ENCODE measurements around the gene AGAP2. TPM values are rescaled to one million over a fixed set of nuclear protein-coding genes. Genes with fewer than 3 reads are reported as not detected.

The AGAP2 gene
- total and polyA plus RNA-seq, 9 of the 15 experiments (the other 6 are each of a cell fraction or from before 2014, with no cell fraction given) = 0.04 to 0.77 (median 0.28) TPM; not detected in 1

GRCh38 chr12:57744777-57745484 lies 6.4 kb upstream of the AGAP2 start, which contains the start of gene TSPAN31 (continued):
- TF ChIP-seq, protein P1, sequence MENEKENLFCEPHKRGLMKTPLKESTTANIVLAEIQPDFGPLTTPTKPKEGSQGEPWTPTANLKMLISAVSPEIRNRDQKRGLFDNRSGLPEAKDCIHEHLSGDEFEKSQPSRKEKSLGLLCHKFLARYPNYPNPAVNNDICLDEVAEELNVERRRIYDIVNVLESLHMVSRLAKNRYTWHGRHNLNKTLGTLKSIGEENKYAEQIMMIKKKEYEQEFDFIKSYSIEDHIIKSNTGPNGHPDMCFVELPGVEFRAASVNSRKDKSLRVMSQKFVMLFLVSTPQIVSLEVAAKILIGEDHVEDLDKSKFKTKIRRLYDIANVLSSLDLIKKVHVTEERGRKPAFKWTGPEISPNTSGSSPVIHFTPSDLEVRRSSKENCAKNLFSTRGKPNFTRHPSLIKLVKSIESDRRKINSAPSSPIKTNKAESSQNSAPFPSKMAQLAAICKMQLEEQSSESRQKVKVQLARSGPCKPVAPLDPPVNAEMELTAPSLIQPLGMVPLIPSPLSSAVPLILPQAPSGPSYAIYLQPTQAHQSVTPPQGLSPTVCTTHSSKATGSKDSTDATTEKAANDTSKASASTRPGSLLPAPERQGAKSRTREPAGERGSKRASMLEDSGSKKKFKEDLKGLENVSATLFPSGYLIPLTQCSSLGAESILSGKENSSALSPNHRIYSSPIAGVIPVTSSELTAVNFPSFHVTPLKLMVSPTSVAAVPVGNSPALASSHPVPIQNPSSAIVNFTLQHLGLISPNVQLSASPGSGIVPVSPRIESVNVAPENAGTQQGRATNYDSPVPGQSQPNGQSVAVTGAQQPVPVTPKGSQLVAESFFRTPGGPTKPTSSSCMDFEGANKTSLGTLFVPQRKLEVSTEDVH (IDR thresholded peaks at IDR 0.05; ENCODE audit: low read depth, partially characterized antibody) = peak; percentile 39
- TF ChIP-seq XRCC5 (IDR thresholded peaks at IDR 0.05; ENCODE audit: low read depth, low read length) (no peak), ETV1 (tag; conservative IDR thresholded peaks at IDR 0.05; ENCODE audit: low read depth) (peak; percentile 76), SRSF7 (optimal IDR thresholded peaks at IDR 0.05; ENCODE audit: low read depth, low read length) (no peak), TRIM24 (IDR thresholded peaks at IDR 0.05) (0 out of 4 replicates have a peak, but pooled peaks of 1 of the 2 experiments have one; percentile 31), DNMT1 (IDR thresholded peaks at IDR 0.05) (peak; percentile 93; the same call in 1 of the 2 replicates), SRSF1 (IDR thresholded peaks at IDR 0.05; ENCODE audit: low read depth, low read length) (no peak), SRF (CRISPR knock-in tag; IDR thresholded peaks at IDR 0.05) (peak in 1 of 2 experiments; percentile 32; a peak in 2 of 4 replicates), RBM39 (optimal IDR thresholded peaks at IDR 0.05; ENCODE audit: low read depth, low read length) (peak; percentile 35), PPARD (CRISPR knock-in tag; IDR thresholded peaks at IDR 0.05) (no peak), SAP30 (IDR thresholded peaks at IDR 0.05; ENCODE audit: borderline replicate concordance, insufficient read depth, low read depth, low read length, poor library complexity, severe bottlenecking) (no peak), SIN3A (IDR thresholded peaks at IDR 0.05; ENCODE audit: borderline replicate concordance in 2 of 2, control insufficient read depth in 1 of 2, low read depth in 2 of 2, low read length in 2 of 2) (peak in 1 of 2 experiments; percentile 16; a peak in 2 of 4 replicates), ZNF444 (CRISPR knock-in tag; IDR thresholded peaks at IDR 0.05) (0 out of 2 replicates have a peak, but pooled peaks have one; percentile 5), DIDO1 (tag; IDR thresholded peaks at IDR 0.05; ENCODE audit: low read depth) (no peak), POLR2A (conservative IDR thresholded peaks at IDR 0.05) (peak; percentile 85), ELF1 (tag; IDR thresholded peaks at IDR 0.05) (peak; percentile 79)
- TF ChIP-seq, protein P2, sequence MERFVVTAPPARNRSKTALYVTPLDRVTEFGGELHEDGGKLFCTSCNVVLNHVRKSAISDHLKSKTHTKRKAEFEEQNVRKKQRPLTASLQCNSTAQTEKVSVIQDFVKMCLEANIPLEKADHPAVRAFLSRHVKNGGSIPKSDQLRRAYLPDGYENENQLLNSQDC (CRISPR knock-in tag; IDR thresholded peaks at IDR 0.05) = no peak
- TF ChIP-seq, protein P3, sequence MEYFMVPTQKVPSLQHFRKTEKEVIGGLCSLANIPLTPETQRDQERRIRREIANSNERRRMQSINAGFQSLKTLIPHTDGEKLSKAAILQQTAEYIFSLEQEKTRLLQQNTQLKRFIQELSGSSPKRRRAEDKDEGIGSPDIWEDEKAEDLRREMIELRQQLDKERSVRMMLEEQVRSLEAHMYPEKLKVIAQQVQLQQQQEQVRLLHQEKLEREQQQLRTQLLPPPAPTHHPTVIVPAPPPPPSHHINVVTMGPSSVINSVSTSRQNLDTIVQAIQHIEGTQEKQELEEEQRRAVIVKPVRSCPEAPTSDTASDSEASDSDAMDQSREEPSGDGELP (CRISPR knock-in tag; IDR thresholded peaks at IDR 0.05; ENCODE audit: borderline replicate concordance) = peak; percentile 64; the same call in 1 of the 2 replicates
- TF ChIP-seq, protein P4, sequence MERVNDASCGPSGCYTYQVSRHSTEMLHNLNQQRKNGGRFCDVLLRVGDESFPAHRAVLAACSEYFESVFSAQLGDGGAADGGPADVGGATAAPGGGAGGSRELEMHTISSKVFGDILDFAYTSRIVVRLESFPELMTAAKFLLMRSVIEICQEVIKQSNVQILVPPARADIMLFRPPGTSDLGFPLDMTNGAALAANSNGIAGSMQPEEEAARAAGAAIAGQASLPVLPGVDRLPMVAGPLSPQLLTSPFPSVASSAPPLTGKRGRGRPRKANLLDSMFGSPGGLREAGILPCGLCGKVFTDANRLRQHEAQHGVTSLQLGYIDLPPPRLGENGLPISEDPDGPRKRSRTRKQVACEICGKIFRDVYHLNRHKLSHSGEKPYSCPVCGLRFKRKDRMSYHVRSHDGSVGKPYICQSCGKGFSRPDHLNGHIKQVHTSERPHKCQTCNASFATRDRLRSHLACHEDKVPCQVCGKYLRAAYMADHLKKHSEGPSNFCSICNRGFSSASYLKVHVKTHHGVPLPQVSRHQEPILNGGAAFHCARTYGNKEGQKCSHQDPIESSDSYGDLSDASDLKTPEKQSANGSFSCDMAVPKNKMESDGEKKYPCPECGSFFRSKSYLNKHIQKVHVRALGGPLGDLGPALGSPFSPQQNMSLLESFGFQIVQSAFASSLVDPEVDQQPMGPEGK (CRISPR knock-in tag; IDR thresholded peaks at IDR 0.05; ENCODE audit: borderline replicate concordance) = peak; percentile 70; the same call in 1 of the 2 replicates
